K562 (cell line): ENCODE data around the gene CDKL4. TPM values are rescaled to one million over a fixed set of nuclear protein-coding genes. Genes with fewer than 3 reads are reported as not detected.

Experiments used
- BHLHE40 ChIP-seq: IDR thresholded peaks from 2 replicates; pipeline ENCODE4 v1.6.1; 2011; ENCODE audit warnings: low read length, improper control_type of control experiment
- CBFA2T2 ChIP-seq: fragments of 450-650 bp; conservative IDR thresholded peaks from 2 replicates; pipeline ENCODE4 v1.6.1; 2017; ENCODE audit warnings: mild to moderate bottlenecking
- DMBX1 ChIP-seq: fragments of 250-450 bp; sonication (Bioruptor Pico); IDR thresholded peaks from 2 replicates; pipeline ENCODE4 v1.8.0; 2022; ENCODE audit warnings: inconsistent platforms, mild to moderate bottlenecking, moderate library complexity, borderline replicate concordance
- EP400 ChIP-seq: fragments of 450-650 bp; IDR thresholded peaks from 2 replicates; pipeline ENCODE4 v1.6.1; 2017; ENCODE audit warnings: antibody characterized with exemption, mild to moderate bottlenecking, moderate library complexity
- EWSR1 ChIP-seq: fragments of 450-650 bp; IDR thresholded peaks from 2 replicates; pipeline ENCODE4 v1.6.1; 2018; ENCODE audit warnings: borderline replicate concordance, mild to moderate bottlenecking, low read depth, moderate library complexity; ENCODE audit not compliant: partially characterized antibody
- FOXA3 ChIP-seq, 2 experiments: fragments of 450-650 bp in 1 of 2; sonication (generic) in 1 of 2; formaldehyde crosslinking; IDR thresholded peaks in 1 of 2; conservative IDR thresholded peaks in 1 of 2; 2 replicates each; pipeline versions ENCODE4 v1.4.0 to v1.8.0; 2020 to 2022; ENCODE audit warnings: mild to moderate bottlenecking in 2 of 2, missing genetic modification reagents in 1 of 2
- FOXP4 ChIP-seq: sonication (generic); formaldehyde crosslinking; IDR thresholded peaks from 2 replicates; pipeline ENCODE4 v1.8.0; 2022; ENCODE audit warnings: mild to moderate bottlenecking, missing genetic modification reagents, borderline replicate concordance
- GABPA ChIP-seq: fragments of 200-800 bp; sonication (Bioruptor generic); conservative IDR thresholded peaks from 2 replicates; pipeline ENCODE4 v1.6.1; 2016; ENCODE audit warnings: low read depth, missing genetic modification characterization, missing compliant biosample characterization
- MAZ ChIP-seq, 2 experiments: fragments of 450-650 bp in 1 of 2; sonication (generic) in 1 of 2; formaldehyde crosslinking; IDR thresholded peaks in 1 of 2; conservative IDR thresholded peaks in 1 of 2; 2 replicates each; pipeline versions ENCODE4 v1.4.0 to v1.5.0; 2020; ENCODE audit warnings: mild to moderate bottlenecking in 1 of 2, missing genetic modification reagents in 1 of 2
- MIER1 ChIP-seq: fragments of 450-650 bp; IDR thresholded peaks from 2 replicates; pipeline ENCODE4 v1.6.1; 2016; ENCODE audit warnings: antibody characterized with exemption, mild to moderate bottlenecking, low read depth
- NR1H2 ChIP-seq: sonication (generic); formaldehyde crosslinking; IDR thresholded peaks from 2 replicates; pipeline ENCODE4 v1.4.0; 2020; ENCODE audit warnings: mild to moderate bottlenecking, missing genetic modification reagents
- NUFIP1 ChIP-seq: fragments of 450-650 bp; IDR thresholded peaks from 2 replicates; pipeline ENCODE4 v1.6.1; 2018; ENCODE audit not compliant: partially characterized antibody
- POLR2B ChIP-seq: fragments of 450-650 bp; IDR thresholded peaks from 2 replicates; pipeline ENCODE4 v1.6.1; 2018; ENCODE audit warnings: low read depth; ENCODE audit not compliant: partially characterized antibody
- SUPT5H ChIP-seq: fragments of 450-650 bp; IDR thresholded peaks from 2 replicates; pipeline ENCODE4 v1.6.1; 2016
- USF1 ChIP-seq: sonication (generic); formaldehyde crosslinking; IDR thresholded peaks from 2 replicates; pipeline ENCODE4 v1.9.0; 2022; ENCODE audit warnings: mild to moderate bottlenecking, missing genetic modification reagents
- ZNF644 ChIP-seq: fragments of 200-800 bp; sonication (Bioruptor generic); IDR thresholded peaks from 2 replicates; pipeline ENCODE4 v1.6.1; 2016; ENCODE audit warnings: low read depth, missing genetic modification characterization, missing compliant biosample characterization
- polyA plus RNA-seq, 8 experiments: library from polyadenylated mRNA; depleted of rRNA in 4 of 8; stranded (reverse) in 5 of 8; unstranded in 3 of 8; fragments of >200 nt; fragmentation: Nextera tagmentation in 2 of 8; fragmentation: Illumina TruSeq in 1 of 8; extraction: Ambion mirVana in 2 of 8; extraction: Trizol in 1 of 8; gene quantifications; 2 replicates each; pipeline versions ENCODE4 v1.2.1 to v1.2.3, GENCODE V29; 2011 to 2014; ENCODE audit warnings: inconsistent platforms in 1 of 8, missing spikeins in 1 of 8
- total RNA-seq, 7 experiments: library from RNA; depleted of rRNA in 6 of 7; stranded (reverse); fragments of >200 nt in 6 of 7; fragmentation: Illumina TruSeq in 2 of 7; extraction: Trizol in 2 of 7; gene quantifications; 2 replicates each; pipeline versions ENCODE4 v1.2.1 to v1.2.3, GENCODE V29; 2011 to 2021; ENCODE audit warnings: low replicate concordance in 1 of 7
- TF ChIP-seq, protein P1 (sequence below): fragments of 450-650 bp; IDR thresholded peaks from 2 replicates; pipeline ENCODE4 v1.6.1; 2016; ENCODE audit warnings: missing biosample characterization, missing genetic modification characterization
- TF ChIP-seq, protein P2 (sequence below): fragments of 250-450 bp; sonication (Bioruptor Pico); IDR thresholded peaks from 2 replicates; pipeline ENCODE4 v1.4.0; 2020; ENCODE audit warnings: mild to moderate bottlenecking, moderate library complexity
- TF ChIP-seq, protein P3 (sequence below): fragments of 250-450 bp; sonication (Bioruptor Pico); IDR thresholded peaks from 2 replicates; pipeline ENCODE4 v1.8.0; 2021; ENCODE audit warnings: moderate library complexity, mild to moderate bottlenecking, inconsistent platforms

Gene CDKL4
- total and polyA plus RNA-seq, 9 of the 15 experiments (the other 6 are each of a cell fraction or from before 2014, with no cell fraction given) = not detected

DNA sequence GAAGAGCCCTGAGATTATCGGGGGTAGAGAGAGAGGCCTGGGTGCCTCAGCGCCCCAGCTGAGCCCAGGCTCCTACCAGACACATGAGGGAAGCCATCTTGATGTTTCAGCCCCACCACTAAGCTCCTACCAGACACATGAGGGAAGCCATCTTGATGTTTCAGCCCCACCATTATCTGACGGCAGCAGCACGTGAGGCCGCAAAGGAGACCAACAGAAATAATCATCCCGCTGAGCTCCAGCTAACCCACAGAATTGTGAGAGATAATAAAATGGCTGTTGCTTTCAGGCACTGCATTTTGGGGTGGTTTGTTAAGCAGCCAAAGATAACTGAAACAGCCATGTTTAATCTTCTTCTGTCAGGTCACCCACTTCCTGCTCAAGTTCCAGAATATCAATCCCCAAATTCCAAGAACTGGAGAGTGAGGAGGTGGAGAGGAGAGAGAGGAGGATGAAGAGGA is 93.6 kb downstream of the CDKL4 start (continued):
- TF ChIP-seq GABPA (tag) = peak; percentile 63; the same call in 1 of the 2 replicates
- TF ChIP-seq, protein P1, sequence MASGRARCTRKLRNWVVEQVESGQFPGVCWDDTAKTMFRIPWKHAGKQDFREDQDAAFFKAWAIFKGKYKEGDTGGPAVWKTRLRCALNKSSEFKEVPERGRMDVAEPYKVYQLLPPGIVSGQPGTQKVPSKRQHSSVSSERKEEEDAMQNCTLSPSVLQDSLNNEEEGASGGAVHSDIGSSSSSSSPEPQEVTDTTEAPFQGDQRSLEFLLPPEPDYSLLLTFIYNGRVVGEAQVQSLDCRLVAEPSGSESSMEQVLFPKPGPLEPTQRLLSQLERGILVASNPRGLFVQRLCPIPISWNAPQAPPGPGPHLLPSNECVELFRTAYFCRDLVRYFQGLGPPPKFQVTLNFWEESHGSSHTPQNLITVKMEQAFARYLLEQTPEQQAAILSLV = peak; percentile 94
- TF ChIP-seq MIER1 = no peak
- TF ChIP-seq, protein P2, sequence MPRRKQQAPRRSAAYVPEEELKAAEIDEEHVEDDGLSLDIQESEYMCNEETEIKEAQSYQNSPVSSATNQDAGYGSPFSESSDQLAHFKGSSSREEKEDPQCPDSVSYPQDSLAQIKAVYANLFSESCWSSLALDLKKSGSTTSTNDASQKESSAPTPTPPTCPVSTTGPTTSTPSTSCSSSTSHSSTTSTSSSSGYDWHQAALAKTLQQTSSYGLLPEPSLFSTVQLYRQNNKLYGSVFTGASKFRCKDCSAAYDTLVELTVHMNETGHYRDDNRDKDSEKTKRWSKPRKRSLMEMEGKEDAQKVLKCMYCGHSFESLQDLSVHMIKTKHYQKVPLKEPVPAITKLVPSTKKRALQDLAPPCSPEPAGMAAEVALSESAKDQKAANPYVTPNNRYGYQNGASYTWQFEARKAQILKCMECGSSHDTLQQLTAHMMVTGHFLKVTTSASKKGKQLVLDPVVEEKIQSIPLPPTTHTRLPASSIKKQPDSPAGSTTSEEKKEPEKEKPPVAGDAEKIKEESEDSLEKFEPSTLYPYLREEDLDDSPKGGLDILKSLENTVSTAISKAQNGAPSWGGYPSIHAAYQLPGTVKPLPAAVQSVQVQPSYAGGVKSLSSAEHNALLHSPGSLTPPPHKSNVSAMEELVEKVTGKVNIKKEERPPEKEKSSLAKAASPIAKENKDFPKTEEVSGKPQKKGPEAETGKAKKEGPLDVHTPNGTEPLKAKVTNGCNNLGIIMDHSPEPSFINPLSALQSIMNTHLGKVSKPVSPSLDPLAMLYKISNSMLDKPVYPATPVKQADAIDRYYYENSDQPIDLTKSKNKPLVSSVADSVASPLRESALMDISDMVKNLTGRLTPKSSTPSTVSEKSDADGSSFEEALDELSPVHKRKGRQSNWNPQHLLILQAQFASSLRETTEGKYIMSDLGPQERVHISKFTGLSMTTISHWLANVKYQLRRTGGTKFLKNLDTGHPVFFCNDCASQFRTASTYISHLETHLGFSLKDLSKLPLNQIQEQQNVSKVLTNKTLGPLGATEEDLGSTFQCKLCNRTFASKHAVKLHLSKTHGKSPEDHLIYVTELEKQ = peak; percentile 91
- peak; percentile 99 for TF ChIP-seq DMBX1
- TF ChIP-seq, protein P3, sequence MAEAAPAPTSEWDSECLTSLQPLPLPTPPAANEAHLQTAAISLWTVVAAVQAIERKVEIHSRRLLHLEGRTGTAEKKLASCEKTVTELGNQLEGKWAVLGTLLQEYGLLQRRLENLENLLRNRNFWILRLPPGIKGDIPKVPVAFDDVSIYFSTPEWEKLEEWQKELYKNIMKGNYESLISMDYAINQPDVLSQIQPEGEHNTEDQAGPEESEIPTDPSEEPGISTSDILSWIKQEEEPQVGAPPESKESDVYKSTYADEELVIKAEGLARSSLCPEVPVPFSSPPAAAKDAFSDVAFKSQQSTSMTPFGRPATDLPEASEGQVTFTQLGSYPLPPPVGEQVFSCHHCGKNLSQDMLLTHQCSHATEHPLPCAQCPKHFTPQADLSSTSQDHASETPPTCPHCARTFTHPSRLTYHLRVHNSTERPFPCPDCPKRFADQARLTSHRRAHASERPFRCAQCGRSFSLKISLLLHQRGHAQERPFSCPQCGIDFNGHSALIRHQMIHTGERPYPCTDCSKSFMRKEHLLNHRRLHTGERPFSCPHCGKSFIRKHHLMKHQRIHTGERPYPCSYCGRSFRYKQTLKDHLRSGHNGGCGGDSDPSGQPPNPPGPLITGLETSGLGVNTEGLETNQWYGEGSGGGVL (CRISPR knock-in tag) = peak; percentile 87
- TF ChIP-seq USF1 = peak; percentile 91
- no peak for TF ChIP-seq POLR2B
- TF ChIP-seq CBFA2T2 = peak; percentile 37; the same call in 1 of the 2 replicates
- peak; percentile 95 for TF ChIP-seq ZNF644
- peak in 1 of 2 experiments; percentile 98; a peak in 2 of 4 replicates for TF ChIP-seq MAZ (CRISPR knock-in tag; conservative IDR thresholded peaks at IDR 0.05 in 1 of 2, IDR thresholded peaks at IDR 0.05 in 1 of 2)
- no peak for TF ChIP-seq EWSR1
- TF ChIP-seq NUFIP1 = no peak
- no peak for TF ChIP-seq NR1H2 (CRISPR knock-in tag)
- TF ChIP-seq EP400 = peak; percentile 18; the same call in 1 of the 2 replicates
- no peak for TF ChIP-seq FOXP4 (CRISPR knock-in tag)
- no peak for TF ChIP-seq SUPT5H
- peak in 1 of 2 experiments; percentile 38; a peak in 1 of 4 replicates for TF ChIP-seq FOXA3 (CRISPR knock-in tag; conservative IDR thresholded peaks at IDR 0.05 in 1 of 2, IDR thresholded peaks at IDR 0.05 in 1 of 2)
- TF ChIP-seq BHLHE40 = peak; percentile 93
